Activated effector memory CD4-positive, alpha-beta T cell treated with anti-CD3 and anti-CD28 coated beads, Interleukin-2, amount 50 U/mL, for 16 hours (primary cell): Measurements from ENCODE around the gene SMYD4.
"Not testable (repeated sequence)": the region's sequence is repeated elsewhere in the genome, so short reads cannot be mapped to it uniquely, and the experiment has no call there.

Experiments used
- DNase-seq: peaks from one replicate; pipeline ENCODE4 v3.0.0-alpha.2; 2020

SMYD4 gene

DNA sequence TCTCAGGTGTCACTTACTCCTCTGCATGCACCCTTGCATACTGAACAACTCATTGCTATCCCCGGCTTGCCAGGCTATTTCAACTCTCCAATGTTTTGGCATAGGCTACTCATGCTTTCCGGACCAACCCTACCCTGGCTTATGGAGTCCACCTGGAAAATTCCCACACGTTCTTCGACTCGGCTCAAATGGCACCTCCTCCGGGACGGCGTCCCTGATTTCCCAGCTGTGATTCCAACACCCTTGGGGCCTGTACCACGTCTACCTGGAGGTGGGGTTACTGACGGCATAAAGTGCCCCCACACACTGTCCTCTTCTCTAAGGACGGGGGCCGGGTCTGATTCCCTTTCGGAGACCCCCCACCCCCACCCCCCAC, 498 bp downstream of the SMYD4 start:
- DNase-seq, result peak; percentile 65

- DNase-seq, result no peak
These were observed 9.0 kb downstream of the SMYD4 start for GRCh38 chr17:1820528-1821252.

DNA sequence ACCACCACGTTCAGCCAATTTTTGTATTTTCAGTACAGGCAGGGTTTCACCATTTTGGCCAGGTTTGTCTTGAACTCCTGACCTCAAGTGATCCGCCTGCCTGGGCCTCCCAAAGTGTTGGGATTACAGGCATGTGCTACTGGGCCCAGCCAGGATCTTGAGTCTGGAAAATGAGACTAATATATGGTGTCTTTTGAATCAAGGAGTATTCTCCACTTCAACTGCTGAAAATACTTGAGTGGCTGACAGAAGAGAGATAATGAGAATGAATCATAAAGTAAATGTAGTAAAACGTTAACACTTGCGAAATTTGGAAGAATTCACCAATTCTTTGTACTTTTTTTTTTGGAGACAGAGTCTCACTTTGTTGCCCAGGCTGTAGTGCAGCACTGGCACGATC, 16.6 kb downstream of the SMYD4 start:
- no peak for DNase-seq

DNA sequence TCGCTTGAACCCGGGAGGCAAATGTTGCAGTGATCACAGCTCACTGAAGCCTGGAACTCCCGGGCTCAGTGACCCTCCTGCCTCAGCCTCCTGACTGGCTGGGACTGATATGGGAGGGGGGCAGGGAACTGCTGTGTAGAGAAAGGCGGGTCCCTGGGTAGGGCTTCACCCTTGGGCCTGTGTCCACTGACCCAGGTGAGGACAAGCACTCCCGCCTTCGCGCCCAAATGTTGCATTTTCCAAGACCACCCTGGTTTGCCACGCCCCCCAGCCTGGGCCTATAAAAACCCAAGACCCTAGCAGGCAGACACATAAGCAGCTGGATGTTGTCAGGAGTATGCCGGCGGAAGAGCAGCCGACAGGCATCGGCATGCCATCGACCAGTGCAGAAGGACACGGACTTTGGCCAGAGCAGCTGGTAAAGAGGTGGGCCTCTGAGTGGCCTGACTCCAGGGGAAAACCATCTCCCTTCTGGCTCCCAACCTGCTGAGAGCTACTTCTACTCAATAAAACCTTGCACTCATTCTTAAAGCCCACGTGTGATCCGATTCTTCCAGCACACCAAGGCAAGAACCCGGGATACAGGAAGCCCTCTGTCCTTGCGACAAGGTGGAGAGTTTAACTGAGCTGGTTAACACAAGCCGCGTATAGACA, 19.1 kb downstream of the SMYD4 start:
- no peak for DNase-seq

DNA sequence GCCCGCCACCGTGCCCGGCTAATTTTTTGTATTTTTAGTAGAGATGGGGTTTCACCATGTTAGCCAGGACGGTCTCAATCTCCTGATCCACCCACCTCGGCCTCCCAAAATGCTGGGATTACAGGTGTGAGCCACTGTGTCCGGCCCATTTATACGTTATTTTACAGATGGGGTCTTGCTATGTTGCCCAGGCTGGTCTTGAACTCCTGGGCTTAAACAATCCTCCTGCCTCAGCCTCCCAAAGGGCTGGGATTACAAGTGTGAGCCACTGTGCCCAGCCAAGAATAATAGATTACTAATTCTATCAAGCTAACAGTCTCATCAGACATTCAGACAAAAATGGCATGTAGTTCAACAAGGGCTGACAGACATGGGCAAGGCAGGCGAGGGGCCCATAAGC, 19.9 kb downstream of the SMYD4 start:
- not testable (repeated sequence) for DNase-seq

DNA sequence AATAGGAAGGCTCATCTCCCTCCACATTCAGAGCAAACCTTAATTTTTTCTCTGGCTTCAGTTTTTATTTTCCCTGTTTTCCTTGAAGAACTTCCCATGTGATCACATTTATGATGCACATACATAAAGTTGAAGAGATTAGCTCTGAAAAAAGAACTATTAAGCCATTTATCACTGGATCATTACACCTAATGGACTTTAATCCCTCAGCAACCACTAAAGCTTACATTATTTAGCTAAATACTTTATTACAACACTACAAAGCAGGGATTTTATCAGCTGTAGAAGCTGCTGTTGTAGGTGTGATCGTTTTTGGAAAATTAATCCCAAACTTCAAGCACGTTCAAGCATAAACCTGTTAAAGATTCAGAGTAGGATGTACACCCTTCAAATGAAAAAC, 21.1 kb downstream of the SMYD4 start:
- DNase-seq, result no peak

DNA sequence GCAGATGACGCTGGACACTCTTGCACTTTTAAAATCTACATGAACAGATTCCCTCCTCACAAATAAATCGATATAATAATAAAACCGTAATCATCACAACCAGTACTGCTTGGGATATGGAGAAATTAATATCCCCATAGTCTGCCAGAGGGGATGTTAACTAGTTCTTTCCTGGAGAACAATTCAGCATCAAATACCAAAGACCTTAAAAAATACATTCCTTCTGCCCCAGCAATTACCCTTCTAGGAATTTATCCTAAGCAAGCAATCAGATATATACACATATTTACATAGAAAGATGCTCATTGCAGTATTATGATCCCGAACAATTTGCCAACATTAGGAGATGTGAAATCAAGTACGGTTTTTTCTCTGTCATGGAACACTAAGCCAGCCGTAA, 21.8 kb downstream of the SMYD4 start:
- DNase-seq, result no peak

DNA sequence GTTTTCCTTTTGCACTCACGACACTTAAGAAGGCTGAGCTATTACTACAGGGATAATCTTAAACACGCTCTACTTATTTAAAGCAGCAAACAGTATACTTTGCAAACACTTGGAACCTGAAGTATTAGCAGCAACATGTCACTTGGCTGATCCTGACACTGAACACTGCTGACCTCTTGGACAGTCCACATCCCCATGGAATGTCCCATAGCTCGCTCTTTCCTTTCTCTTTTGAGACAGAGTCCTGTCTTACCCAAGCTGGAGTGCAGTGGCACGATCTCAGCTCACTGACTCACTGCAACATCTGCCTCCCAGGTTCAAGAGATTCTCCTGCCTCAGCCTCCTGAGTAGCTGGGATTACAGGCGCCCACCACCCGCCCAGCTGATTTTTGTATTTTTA, 26.4 kb downstream of the SMYD4 start:
- DNase-seq, result no peak

GRCh38 chr17:1802429-1802828, 27.3 kb downstream of the SMYD4 start:
- DNase-seq, result no peak

DNA sequence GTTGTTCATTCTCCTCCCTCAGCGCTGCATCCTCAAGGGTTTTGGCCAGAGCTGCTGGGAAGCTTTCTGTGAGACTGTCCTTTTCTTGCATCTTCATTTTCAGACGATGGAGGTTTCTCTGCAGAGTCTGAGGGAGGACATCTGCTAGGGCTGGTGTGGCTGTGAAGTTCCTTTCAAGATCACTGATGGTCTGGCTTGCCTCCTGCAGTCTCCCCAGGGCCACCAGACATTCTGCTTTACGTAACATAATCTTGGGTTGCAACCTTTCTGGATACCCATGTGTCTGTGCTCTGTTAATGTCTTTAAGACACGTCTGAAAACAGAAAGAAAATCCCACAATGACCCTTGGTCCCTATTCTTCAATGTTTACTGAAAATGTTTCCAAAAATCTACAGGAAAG, 29.0 kb downstream of the SMYD4 start:
- no peak for DNase-seq

GRCh38 chr17:1800240-1800639, 29.5 kb downstream of the SMYD4 start:
- DNase-seq, result no peak

- peak; percentile 19 for DNase-seq
These were observed 31.9 kb downstream of the SMYD4 start for GRCh38 chr17:1797846-1798245.

- DNase-seq, result peak; percentile 17
These were observed 32.4 kb downstream of the SMYD4 start for GRCh38 chr17:1797323-1797722.

- no peak for DNase-seq
These were observed 32.9 kb downstream of the SMYD4 start for GRCh38 chr17:1796800-1797199.

GRCh38 chr17:1793447-1793806, 36.3 kb downstream of the SMYD4 start:
- DNase-seq, result peak; percentile 1

DNA sequence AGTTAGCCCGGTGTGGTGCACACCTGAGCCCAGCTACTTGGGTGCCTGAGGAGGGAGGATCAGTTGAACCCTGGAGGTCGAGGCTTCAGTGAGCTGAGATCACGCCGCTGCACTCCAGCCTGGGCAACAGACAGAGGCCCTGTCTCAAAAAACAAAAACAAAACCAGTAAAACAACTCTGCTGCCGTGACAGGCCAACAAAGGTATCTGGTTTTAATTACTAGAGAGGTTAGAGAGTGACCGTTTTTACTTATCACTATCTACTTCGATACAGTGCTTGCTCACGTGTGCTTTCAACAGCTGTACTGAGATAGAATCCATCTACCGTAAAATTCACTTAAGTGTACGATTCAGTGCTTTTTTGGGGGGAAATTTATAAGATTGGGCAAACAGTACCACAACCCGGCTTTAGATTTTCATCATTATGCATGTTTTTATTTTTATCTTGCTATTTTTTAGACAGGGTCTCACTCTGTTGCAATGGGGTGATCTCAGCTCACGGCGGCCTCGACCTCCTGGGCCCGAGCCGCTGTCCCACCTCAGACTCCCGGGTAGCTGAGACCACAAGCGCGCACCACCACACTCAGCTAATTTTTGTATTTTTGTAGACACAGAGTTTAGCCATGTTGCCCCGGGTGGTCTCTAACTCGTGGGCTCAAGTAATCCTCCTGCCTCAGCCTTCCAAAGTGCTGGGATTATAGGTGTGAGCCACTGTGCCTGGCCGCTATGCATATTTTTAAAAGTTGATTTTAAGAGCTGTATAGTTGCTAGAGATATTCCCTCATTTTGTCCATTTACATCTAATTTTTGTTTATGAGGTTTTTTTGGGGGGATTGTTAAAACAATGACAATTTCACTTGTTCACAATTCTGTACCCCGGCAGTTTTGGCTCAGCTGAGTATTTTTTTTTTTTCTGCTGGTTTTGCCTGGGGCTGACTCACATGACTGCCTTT, 36.9 kb downstream of the SMYD4 start:
- no peak for DNase-seq

DNA sequence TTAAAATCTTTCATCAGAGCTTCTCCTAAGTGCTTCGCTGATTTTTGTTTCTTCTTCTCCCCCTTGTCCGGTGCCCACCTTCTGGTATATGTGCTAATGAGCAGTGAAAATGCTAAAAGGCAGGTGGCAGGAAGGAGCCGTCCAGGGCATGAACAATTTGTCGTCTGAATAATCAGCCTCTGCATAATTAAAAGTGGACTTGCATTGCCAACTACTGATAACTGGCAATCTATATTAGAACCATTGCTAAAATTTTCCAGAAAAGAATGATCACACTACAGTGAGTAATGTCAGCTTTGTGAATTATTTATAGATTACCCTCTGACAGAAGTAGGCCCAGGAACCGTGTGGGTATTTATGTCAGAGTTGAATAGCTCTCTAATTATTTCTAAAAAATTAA, 39.8 kb downstream of the SMYD4 start:
- no peak for DNase-seq

DNA sequence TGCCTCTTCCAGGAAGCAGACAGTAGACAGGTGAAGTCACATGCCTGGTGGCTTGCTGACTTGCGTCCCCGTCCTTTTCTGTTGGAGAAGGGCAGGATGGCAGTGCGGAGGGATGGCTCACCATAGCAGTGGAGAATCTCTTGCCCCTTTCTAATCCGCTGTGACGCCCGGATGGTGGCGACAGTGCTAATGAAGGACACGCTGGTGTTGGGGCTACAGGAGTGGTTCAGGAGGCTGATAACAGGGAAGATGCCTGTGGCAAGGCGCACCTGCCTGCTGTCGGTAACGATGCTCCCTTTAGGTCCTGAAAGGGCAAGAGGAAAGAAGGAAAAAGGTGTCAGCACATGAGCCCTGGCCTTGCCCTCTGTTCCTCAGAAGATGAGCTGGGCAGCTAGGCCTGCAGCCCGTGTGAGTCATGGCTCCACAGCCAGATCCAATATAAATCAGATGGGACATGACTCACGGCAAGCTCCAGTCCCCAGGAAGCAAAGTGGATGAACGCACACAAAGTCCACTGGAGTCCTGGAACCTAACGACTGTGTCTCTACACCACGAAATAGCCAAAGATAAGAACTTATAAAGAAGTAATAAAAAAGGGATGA, 42.3 kb downstream of the SMYD4 start:
- DNase-seq, result no peak

DNA sequence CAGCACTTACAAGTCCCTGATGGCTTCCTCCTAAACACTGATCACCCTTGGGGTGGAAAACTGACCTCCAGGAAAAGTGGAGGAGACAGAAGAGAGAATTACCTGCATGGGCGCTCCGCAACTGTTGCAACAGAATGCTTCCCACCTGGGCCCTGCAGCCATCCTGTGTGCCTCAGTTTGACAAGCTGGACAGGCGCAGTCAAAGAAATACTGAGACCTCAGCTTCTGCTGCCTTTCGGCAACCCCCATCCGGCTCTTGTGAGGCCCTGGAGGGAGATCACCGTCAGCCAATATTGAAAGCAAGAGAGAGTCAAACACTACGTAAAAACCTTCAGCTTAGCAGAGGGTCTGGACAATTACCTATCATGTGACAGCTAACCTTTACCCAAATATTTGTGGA, 43.0 kb downstream of the SMYD4 start:
- DNase-seq, result no peak

DNA sequence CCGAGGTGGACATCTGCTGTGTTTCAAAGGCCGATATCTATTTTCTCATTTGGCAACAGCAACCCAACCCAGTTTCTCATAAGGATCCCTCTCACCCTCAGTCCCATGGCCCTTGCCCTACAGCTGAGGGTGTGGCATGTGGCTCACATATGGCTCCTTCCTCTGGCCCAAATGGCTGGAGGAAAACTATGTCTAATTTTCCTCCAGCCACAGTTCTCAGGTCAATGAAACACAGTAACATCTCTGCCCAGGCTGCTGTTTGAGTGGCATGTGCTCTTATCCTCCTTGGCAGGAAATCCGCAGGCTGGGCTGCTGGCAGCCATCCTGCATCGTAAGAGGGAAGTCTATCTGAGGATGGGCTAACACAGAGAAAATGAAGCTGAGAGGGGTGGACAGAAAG, 43.8 kb downstream of the SMYD4 start:
- DNase-seq, result peak; percentile 33

GRCh38 chr17:1783834-1784611, 45.7 kb downstream of the SMYD4 start:
- DNase-seq, result peak; percentile 56

DNA sequence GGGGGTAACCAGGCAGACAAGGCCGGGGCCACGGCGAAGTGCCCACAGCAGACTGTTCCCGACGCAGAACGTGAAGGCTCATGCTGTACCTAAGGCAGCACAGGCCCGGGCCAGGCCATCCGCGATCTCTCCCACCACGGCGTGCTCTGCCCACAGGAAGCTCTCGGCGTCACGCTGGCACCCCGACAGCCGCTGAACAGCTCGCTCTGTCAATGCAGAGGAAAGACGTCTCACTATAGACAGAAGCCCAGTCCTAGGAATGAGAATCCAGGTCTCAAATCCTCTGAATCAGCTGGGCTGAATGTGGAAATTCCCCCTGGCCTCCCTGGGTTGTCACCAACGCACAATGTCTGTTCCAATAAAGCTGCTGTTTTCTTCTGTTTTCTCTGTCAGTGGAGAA, 46.4 kb downstream of the SMYD4 start:
- no peak for DNase-seq

DNA sequence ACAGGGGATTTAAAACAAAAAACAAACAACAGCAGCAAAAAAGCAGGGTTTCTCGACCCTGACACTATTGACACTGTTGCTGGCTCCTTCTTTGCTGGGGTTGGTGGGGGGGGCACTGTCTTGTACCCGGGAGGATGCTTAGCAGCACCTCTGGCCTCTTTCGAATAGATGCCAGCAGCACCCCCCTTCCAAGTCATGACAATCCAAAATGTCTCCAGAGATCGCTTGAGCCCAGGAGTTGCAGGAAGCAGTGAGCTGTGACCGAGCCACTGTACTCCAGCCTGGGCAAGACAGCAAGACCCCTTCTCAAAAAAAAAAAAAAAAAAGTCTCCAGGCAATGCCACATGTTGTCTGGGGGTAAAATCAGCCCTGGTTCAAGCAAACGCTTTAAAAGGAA, 47.5 kb downstream of the SMYD4 start:
- no peak for DNase-seq
